OCI-LY3 (cell line): Measurements from ENCODE around the gene TPCN1.

Experiments
- H2AFZ ChIP-seq: fragments of 200-600, 300-600 bp; shearing (Covaris generic); 2 replicates; pipeline ENCODE4 v1.6.0; 2014; ENCODE audit warnings: antibody characterized with exemption, low read depth, low read length
- H3K27ac ChIP-seq: fragments of 200-600, 300-600 bp; sonication (generic); 2 replicates; pipeline ENCODE4 v1.5.1; 2014; ENCODE audit warnings: mild to moderate bottlenecking, low read length, moderate library complexity, mixed read lengths
- H3K27me3 ChIP-seq: fragments of 200-600, 300-600 bp; sonication (generic); 2 replicates; pipeline ENCODE4 v1.6.1; 2014; ENCODE audit warnings: low read depth, low read length, mixed read lengths
- H3K36me3 ChIP-seq: fragments of 200-600, 300-600 bp; sonication (generic); replicated peaks from 2 replicates; pipeline ENCODE3; 2014; ENCODE audit warnings: low read depth, low read length, mixed read lengths
- H3K4me1 ChIP-seq: fragments of 300-600, 200-600 bp; sonication (generic); 2 replicates; pipeline ENCODE4 v1.6.1; 2014; ENCODE audit warnings: low read length, mixed read lengths
- H3K4me2 ChIP-seq: fragments of 200-600, 300-600 bp; sonication (generic); 2 replicates; pipeline ENCODE4 v1.6.1; 2014; ENCODE audit warnings: low read length, mixed read lengths
- H3K4me3 ChIP-seq: fragments of 300-600, 200-600 bp; sonication (generic); 2 replicates; pipeline ENCODE4 v1.5.1; 2014; ENCODE audit warnings: antibody characterized with exemption, mild to moderate bottlenecking, low read length, moderate library complexity
- H3K79me2 ChIP-seq: fragments of 300-600, 200-600 bp; shearing (Covaris generic); 2 replicates; pipeline ENCODE4 v1.6.1; 2014; ENCODE audit warnings: mild to moderate bottlenecking, low read length, mixed read lengths
- H3K9ac ChIP-seq: fragments of 300-600, 200-600 bp; shearing (Covaris generic); 2 replicates; pipeline ENCODE4 v1.6.0; 2014; ENCODE audit warnings: mild to moderate bottlenecking, low read length, moderate library complexity
- H3K9me3 ChIP-seq: fragments of 200-600, 300-600 bp; shearing (Covaris generic); 2 replicates; pipeline ENCODE4 v1.6.1; 2014; ENCODE audit warnings: low read length, mixed read lengths; ENCODE audit not compliant: insufficient read depth
- H4K20me1 ChIP-seq: fragments of 200-600, 300-600 bp; sonication (generic); 2 replicates; pipeline ENCODE4 v1.6.1; 2016; ENCODE audit warnings: low read length, mixed read lengths; ENCODE audit not compliant: insufficient read depth
- CTCF ChIP-seq: fragments of 200-600, 300-600 bp; sonication (generic); IDR thresholded peaks from 2 replicates; pipeline ENCODE4 v1.5.1; 2014; ENCODE audit warnings: antibody characterized with exemption, low read length, low read depth
- EZH2phosphoT487 ChIP-seq: fragments of 200-600 bp; shearing (Covaris generic); IDR thresholded peaks from 2 replicates; pipeline ENCODE4 v1.6.1; 2018; ENCODE audit warnings: antibody characterized with exemption, mixed run types, low read depth

TPCN1 gene

DNA sequence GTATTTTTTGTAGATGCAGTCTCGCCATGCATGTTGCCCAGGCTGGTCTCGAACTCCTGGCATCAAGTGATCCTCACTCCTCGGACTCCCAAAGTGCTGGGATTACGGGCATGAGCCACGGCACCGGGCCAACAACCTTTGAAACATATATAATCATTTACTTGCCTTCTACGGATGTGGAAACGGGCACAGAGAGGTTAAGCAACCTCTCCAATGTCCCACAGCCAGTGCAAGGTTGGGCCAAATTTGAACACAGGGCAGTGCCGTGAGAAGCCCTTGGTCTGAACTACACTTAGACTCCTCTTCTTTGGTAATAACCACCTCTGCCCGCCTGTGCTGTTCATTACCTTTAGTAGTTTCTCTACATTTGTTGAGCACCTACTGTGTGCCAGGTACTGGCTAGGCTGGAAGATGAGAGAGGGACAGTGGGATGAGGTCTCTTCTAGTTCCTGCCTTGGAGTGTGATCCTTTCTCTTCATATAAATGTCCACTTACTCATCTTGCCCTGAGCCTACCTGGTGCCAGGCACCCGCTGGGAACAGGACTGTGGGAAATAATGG is 38.2 kb upstream of the TPCN1 start:
- H3K79me2 ChIP-seq = peaks cover 72% of the 10 kb centered on the region

DNA sequence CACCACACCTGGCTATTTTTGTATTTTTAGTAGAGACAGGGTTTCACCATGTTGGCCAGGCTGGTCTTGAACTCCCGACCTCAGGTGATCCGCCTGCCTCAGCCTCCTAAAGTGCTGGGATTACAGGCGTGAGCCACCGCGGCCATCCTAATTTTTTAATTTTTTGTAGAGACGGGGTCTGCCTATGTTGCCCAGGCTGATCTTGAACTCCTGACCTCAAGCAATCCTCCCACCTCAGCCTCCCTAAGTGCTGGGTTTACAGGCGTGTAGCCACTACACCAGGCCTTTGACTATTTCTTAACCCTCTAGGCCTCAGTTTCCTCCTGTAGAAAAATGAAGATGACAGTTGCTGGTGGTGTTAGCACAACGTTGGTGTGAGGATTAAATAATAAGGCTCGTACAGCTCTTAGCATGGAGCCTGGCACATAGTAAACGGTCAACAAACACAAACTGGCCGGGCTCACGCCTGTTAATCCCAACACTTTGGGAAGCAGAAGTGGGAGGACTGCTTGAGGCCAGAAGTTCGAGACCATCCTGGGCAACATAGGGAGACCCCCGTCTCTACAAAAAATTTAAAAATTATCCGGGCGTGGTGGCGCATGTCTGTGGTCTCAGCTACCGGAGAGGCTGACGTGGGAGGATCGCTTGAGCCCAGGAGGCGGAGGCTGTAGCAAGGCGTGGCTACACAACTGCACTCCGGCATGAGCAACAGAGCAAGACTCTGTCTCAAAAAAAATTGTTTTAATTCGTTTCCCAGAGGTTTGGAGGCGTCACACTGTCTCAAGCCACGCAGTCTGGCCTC is 37.0 kb upstream of the TPCN1 start:
- Histone ChIP-seq H3K36me3 (peaks cover 40% of the 10 kb centered on the region), H3K4me1 (peaks cover 23% of the 10 kb centered on the region), H3K79me2 (peaks cover 72% of the 10 kb centered on the region), H3K9me3 (no peaks in the 10 kb centered on the region), H4K20me1 (peaks cover 3% of the 10 kb centered on the region; the same call in 1 of the 2 replicates), H3K4me3 (peak overlapping the region; percentile 99), H3K27ac (peak overlapping the region; percentile 87), H3K9ac (peak overlapping the region; percentile 97), H3K27me3 (no peaks in the 10 kb centered on the region), H2AFZ (peak overlapping the region; percentile 14; the same call in 1 of the 2 replicates), H3K4me2 (peak overlapping the region; percentile 79)
- no peak for TF ChIP-seq CTCF
- no peak for TF ChIP-seq EZH2phosphoT487

More for the DNA sequence above, 38.2 kb upstream of the TPCN1 start:
- no peak overlapping the region for H3K4me2 ChIP-seq
- H3K9ac ChIP-seq = no peak overlapping the region
- no peak overlapping the region for H3K27ac ChIP-seq
- TF ChIP-seq CTCF (no peak), EZH2phosphoT487 (no peak)
- H4K20me1 ChIP-seq = peaks cover 3% of the 10 kb centered on the region; the same call in 1 of the 2 replicates
- no peaks in the 10 kb centered on the region for H3K9me3 ChIP-seq
- no peak overlapping the region for H3K4me3 ChIP-seq
- H3K36me3 ChIP-seq = peaks cover 46% of the 10 kb centered on the region
- H3K4me1 ChIP-seq = peaks cover 23% of the 10 kb centered on the region
- no peaks in the 10 kb centered on the region for H3K27me3 ChIP-seq
- H2AFZ ChIP-seq = no peak overlapping the region

- H3K36me3 ChIP-seq = peaks cover 37% of the 10 kb centered on the region
Observed at GRCh38 chr12:113184900-113185179, 36.4 kb upstream of the TPCN1 start.

More at GRCh38 chr12:113184900-113185179, 36.4 kb upstream of the TPCN1 start:
- no peaks in the 10 kb centered on the region for H3K27me3 ChIP-seq
- H4K20me1 ChIP-seq = peaks cover 3% of the 10 kb centered on the region; the same call in 1 of the 2 replicates
- no peaks in the 10 kb centered on the region for H3K9me3 ChIP-seq
- peak overlapping the region; percentile 82 for H2AFZ ChIP-seq
- H3K4me2 ChIP-seq = peak overlapping the region; percentile 79
- H3K4me1 ChIP-seq = peaks cover 23% of the 10 kb centered on the region
- peak overlapping the region; percentile 99 for H3K4me3 ChIP-seq
- no peak for TF ChIP-seq CTCF
- TF ChIP-seq EZH2phosphoT487 = no peak
- peaks cover 72% of the 10 kb centered on the region for H3K79me2 ChIP-seq
- H3K27ac ChIP-seq = peak overlapping the region; percentile 87
- peak overlapping the region; percentile 97 for H3K9ac ChIP-seq
